Measurements from ENCODE around the gene DFFA.
"Not testable (repeated sequence)": the region's sequence is repeated elsewhere in the genome, so short reads cannot be mapped to it uniquely, and the experiment has no call there.

DFFA gene, protein sequence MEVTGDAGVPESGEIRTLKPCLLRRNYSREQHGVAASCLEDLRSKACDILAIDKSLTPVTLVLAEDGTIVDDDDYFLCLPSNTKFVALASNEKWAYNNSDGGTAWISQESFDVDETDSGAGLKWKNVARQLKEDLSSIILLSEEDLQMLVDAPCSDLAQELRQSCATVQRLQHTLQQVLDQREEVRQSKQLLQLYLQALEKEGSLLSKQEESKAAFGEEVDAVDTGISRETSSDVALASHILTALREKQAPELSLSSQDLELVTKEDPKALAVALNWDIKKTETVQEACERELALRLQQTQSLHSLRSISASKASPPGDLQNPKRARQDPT

DNA sequence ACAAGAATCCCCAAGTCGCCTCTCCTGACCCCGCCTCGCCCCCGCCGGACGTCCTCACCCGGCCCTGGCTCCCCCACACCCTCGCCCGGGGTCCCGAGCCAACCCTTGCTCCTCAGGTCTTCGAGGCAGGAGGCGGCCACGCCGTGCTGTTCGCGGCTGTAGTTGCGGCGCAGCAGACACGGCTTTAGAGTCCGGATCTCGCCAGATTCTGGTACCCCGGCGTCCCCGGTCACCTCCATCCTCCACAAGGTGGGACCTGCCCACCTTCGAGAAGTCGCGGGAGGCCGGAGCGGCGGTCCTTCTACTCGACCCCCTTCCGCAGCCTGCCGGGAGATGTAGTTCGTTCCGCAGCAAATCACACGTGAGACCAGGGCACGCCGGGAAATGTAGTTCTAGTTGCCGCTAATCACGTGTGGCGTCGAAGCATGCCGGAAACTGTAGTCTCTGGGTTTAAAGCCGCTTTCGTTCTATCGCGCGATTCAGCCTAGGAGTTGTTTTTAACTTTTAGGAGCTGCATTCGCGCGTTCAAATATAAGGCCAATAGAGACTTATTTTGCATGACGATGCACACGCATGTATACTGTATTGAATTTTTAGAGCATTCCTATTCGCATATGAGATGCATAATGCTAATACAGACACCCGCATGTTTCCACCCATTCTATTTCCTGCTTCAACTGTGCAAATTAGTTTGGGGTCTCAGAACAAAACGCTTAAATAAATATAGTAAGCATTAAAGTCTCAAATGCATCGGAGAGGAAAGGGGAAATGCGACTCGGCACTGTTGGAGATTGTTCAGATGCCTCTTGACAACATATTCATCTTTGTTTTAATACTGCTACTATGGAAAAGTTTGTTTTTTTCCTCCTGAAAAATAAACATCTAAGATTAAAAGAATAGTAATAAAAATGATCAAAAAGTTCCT is at the start of gene DFFA:
DFFA (minus strand) TSS at position 310 of the 925 bp plus-strand sequence; CDS start at position 239, 71 bp downstream.
- DNase-seq, result peak; percentile 96

DNA sequence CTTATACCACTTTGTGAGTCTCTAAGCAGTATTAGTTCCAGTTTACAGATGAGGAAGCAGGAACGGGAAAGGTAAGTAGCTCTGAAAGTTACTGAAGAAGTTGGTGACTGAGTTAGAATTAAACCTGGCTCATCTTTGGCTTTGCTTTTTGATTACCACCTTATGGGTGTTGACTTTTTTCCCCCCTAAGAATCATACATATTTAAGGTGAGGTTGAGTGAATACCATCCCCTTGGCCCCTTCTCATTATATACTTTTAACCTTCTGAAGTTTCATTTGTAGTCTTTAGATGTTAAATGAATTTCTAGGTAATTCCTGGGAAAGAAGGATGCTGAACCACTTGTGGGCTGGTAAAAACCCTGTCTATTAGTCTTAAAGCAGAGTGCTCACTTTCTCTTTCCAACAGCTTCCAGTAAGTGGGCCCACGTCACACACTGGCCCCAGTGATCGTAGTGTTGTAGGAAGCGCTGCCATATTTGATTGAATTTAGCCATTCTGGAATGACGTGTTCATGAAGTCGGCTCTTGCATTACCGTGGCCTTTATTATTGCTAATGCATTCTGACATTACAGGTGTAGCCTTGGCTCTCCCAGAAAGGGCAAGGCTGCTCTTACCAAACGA is 49.3 kb upstream of the DFFA start:
- no peak for DNase-seq

DNA sequence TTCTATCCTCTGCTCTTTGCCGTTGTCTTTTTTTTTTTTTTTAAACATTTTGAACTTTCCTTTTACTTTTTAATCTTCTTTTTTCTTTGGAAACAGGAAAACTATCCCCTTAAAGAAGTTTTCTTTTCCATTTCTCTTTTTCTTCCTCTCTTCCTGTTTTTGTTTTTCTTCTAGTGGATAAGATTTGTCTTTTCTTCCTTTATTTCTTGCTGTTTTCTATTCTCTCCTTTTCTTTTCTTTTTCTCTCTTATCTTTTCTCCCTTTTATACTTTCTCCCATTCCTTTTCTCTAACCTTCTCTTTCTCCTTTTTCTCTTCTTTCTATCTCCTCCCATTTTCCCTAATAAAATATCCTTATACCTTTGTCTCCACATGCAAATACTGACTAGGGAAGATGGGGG is 48.6 kb upstream of the DFFA start:
- DNase-seq, result no peak

DNA sequence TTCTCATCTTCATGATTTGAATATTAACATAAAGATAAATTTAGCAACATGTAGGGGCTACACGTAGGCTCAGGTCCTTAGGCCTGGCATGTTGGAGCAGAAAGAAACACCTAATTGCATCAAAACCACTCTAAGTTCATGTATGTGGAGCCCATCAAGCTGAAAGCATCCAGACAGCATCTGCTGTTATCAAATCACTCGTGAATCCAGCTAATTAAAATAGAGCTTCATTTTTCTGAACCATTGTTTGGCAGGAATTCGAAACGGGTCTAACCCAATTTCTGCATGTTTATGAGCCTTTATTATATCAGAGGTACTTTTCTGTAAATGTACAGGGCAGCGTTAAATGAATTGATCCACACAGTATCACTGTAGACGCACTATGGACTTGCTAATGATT is 48.2 kb upstream of the DFFA start:
- no peak for DNase-seq

DNA sequence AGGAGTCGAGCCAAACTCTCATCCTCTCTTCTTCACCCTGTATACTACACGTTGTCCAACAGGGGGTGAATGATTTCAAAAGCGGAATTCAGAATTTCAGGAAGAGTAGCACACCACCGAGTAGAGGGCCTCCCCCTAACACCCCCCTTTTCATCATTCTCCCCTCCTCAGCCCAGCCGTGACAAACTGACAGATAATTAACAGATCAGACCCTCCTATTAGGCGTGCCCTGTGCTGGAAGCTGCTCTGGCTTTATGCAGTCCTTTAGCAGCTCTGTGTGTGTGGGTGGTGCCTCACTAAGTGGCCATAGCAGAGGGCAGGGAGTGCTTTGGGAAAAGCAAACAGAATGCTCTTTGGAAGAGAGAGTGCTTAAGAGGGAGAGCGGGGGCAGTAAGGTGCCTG is 46.7 kb upstream of the DFFA start:
- DNase-seq, result peak; percentile 67

DNA sequence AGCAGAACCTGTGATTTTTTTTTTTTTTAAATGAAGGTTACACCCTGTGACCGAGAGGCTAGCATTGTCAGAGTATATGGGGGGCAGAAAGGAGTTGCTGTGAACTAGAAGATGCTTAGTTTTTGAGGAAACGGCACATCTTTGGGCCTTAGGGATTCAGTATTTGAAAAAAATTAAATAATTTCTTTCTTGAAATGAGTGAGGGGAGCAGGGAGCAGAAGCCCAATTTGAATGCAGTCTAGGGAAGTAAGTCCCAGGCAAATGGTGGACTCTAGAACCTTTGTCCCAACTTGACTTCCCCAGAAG is 45.3 kb upstream of the DFFA start:
- DNase-seq, result no peak

DNA sequence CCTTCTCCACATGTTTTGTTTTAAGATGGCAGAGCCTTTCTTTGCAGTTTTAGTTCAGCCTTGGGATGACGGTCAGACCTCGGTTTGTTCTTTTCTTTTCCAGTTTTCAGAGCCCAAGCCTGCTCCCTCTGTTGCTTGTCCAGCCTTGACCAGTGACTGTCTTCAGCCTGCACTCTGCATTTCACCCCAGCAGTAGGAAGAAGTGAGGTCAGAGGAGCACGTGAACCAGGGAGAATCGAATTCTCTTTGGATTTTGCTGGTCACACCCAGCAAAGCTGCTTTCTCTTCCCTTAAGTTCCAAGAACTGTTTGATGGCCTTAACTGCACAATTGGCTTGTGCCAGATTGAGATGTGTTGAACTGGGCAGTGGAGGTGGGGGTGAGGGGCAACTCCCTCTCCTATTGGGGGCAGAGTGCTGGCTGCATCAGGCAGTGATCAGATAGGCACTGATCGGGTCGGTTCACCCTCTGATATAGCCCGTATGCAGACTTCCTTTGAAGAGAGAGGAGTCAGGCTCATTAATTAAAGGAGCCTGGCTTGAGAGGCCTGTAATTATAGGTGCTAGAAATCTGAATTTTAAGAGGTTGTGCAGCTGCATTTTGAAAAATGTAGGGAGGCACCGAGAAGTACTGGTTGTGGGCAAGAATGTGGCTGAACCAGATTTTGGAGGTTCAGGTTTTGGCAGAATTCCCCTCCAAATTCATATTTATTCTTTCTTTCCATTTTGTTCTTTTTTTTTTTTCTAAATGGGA is 44.8 kb upstream of the DFFA start:
- no peak for DNase-seq

DNA sequence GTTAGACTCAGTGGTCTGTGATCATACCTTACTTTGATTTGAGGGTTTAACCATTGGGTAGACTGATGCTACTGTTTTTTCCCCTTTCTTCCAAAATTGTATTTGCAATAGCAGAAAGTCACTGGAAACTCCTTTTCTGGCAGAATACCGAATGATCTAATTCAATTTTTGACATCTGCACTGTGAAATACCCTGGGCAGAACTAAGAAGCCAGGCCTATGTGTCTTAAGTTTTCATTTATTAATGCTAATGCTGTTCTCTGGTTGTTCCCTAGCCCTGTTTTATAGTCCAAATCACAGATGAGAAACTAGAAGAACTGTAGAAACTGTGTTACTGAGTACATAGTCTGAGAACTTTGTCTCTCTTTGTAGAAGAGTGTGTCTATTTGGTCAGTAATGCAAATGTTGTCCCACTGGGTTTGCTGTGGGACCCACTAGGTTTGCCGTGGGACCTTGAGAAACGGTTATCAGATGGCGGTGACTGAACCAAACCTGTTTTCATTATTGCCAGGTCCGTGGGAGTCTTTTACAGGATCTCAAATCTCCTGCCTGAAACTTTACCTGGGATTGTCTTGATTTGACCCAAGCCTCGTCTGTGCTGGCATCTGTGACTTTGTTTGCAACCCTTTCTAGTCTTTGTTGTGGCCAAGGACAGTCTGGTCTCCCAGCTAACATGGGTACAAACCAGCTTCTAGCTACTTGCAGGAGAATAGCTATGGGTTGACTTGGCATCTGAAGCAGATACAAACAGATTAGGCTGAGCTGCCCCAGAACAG is 43.8 kb upstream of the DFFA start:
- DNase-seq, result no peak

DNA sequence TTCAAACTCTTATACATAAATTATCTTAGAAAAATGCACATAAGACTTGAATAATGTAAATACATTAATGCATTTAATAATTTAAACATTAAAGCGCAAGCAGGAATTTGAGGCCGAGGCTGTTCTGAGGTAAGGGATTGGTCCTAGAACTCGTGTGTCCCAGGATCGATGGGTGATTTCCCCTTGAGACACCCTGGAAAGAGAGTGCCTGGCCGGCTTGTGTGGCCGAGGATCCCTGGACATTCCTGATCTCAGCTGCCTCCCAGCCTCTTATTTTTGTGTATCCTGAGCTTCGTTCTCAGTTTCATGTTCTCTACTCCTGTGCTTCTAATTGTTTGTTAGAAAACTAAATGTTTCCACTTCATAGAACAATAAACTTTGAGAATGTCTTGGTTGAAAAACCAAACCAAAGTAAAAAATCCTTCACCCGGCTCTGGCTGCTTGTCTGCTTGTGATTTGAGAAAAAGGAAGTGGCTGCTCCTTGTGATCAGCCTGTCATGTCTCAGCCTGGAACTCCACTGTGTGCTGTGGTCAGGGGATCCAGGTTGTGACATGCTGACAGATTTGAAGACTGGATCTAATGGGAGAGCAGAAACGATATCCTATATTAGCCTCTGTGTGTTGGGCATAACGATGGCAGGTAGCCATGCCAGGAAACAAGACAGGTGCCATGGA is 43.1 kb upstream of the DFFA start:
- DNase-seq, result no peak

DNA sequence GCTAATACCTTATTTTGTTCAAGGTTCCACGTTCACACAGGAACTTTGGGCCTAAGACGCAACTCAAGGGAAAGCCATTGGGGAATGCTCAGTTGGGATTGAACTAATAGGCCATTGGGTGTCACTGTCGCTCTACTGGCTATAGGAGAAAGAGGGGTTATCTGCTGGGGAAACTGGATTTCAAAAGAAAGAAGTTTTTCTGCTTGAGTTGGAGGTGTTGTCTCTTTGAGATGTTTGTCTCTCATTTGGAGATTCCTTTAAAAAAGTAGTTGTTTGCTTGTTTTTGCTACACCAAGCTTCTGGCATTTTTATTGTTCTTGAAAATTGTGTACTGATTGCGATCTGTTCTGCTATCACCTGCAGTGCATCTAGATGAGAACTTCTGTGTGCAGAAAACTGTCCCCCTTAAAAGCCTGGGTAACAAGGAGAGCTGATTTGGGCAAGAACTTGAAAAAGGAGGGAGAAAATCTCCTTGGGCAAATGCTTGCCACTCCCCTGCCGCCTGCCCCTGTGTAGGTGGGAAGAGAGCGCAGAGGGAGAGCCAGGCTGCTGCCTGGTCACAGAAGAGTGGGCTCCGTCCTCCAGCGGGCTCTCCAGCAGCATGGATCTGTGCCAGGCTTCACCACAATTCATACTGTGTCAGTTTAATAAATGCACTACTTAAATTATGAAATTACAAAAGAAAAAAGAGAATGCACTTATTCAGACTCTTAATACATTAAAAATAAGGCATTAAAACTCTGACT is 42.3 kb upstream of the DFFA start:
- peak; percentile 69 for DNase-seq

DNA sequence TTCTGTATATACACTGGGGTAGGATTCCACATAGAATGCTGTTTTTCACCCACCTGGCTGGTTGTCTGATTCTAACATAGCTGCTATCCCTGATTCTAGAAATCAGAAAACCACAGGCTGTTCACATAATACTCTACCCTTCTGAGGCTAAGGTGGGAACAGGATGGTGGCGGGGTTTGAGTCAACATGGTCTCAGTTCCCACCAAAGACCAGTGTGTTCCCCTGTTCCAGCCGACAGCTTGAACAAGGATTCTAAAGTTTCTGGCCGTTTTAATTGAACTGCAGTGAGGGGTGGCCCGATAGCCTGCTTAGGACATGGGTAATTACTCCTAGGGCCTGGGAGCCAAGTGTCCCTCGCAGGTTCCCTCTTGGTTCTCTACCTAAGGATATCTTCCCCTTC is 40.9 kb upstream of the DFFA start:
- no peak for DNase-seq

DNA sequence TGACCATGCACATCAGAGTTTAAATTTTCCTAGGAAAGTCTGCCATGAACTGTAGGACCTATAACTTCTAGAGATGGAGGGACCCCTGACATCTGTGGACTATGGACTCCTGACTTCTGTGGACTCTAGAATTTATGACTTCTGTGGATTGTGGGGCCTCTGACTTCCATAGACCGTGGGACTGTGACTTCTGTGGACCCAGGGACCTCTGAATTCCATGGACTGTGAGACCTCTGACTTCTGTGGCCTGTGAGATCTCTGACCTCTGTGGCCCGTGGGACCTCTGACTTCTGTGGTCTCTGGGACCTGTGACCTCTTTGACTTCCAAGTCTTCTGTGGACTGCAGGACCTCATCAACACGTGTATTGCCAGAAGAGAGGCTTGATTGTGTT is 39.2 kb upstream of the DFFA start:
- no peak for DNase-seq

DNA sequence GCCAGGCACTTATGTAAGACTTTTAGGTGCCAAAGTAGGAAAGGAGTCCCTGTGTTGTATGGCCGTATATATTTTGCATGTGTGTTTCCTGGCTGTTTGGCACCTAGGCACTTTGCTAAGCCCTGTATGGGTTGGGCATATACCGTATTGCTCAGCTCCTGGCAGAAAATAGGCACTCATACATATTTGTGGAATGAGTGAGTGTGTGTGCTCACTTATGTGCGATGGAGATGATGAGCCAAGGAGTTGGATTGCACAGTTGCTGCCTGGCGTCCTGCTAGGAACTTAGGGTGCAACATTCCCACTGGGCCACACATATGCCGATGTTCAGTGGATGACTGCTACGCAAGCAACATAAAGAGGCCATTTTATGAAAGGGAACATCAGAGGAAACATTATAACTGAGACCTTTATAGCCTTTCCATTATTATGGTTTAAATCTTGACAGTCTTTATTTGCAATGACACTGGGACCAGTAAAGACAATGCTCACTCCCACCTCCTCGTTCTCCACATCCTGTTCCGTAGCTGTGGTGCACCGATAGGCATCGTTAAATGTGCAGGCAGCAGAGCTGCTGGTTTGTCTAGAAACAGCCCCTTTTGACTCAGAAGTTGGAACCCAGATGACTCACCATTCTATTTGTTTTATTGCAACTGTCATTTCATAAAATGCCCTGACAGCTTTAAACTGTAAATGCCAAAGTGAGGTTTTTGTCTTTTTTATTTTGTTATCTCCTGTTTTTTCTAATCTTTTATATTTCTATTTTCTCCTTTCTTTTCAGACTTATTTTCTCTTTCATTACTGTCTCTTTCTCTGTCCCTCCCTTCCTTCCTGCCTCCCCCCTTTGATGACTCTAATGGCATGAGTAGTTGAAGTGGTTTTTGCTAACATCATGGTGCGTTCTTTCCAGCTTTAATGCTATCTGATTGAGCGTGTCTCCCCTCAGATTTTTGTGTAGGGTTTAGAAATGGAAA is 38.5 kb upstream of the DFFA start:
- no peak for DNase-seq

DNA sequence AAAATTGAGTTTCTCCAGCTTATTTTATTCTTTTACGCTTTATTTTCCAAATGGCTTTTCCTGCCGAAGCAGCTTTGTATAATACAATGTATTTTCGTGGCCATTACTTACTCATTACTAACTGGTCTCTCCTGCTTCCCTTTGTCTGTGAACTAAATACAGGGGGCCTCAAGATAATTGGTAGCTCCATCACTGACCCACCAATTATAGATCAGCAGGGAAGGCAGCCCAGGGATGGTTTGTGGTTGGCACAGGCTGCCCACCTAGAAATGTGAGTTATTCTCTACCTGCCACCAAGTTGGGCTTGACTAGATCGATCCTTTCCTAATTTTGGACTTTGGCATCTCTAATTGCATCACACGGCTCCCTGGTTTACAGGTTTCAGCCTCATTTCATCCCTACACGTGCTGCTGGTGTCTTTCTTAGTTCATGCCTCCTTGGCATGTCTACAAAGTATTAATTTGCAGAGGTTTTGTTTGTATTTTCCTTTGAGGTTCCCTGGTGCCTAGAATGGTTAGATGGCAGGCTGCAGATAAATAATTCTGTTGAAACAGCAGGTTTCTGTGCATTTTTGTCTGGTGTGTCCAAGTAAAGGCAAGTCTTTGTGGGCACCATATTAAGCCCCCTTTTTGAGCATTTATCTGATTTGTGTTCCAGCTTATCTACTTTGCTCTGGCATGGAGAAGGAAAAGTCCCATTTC is 37.6 kb upstream of the DFFA start:
- DNase-seq, result peak; percentile 54

DNA sequence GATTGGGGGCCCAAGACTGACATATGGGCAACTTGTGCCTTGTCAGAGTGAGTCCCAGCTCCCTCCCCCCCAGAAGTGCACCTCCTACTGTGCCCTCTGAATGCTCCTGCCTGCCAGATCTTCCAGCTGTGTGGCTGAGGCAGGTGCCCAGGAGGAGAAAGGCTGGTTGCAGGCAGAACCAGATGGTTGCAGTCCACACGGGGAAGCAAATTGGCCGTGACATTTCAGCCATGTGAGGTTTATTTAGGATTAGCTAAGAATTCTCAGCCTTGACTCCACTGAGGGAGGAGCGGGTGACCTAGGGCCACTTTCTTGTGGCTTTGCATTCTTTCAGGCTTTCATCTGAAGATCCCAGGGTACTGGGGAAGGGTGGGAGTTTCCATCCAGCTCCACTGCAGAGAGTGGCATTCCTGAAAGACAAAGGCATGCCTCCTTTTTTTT is 36.2 kb upstream of the DFFA start:
- DNase-seq, result peak; percentile 68

DNA sequence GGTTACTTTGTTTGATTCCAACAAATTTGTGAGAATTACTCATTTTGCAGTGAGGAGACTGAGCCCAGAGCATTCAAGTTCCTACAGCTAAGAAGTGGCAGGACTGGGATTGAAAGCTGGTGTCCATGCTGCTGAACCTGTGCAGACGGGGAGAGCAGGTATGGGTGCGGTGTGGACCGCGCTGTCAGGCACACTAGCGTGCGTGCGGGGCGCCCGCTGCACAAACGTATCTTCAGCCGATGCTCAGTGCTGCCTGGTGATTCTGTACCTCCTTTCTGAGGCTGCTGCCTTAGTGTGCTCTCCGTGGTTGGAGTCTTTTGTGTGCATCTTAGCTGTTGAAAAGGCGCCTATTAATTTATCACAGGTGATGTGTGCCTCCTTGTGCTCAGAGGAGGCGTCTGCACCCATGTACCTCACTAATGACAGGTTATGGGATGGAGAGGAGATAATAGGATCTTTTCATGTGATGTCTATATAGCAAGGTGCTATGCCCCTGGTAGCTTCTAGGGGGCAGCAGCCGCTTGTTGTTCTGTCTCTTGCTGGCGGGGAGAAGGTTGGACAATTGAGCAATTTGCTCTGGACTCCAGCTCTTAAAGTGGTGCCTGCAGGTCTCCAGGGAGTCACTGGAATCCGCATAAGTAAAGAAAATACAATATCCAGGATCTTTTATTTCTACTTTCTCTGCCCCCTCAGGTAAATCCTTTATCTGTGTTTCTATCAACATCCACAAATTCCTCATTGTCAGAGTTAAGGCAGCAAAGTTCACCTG is 35.0 kb upstream of the DFFA start:
- DNase-seq, result peak; percentile 74

DNA sequence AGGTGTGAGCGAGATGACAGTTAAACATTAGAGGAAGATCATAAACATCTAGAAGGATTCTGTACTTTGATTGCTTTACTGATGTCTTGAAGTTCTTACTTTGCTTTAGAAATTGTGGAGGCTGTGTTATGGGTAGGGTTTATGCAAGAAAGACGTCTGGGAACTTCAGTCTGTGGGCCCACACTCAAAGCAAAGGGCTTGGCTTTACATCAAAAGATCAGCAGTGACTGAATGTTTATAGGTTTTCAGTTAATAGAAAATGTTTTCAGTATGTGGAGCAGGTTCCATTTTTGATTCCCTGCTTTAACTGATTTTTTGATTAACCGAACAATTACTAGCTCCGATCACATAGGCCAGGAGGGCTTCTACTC is 34.3 kb upstream of the DFFA start:
- no peak for DNase-seq

DNA sequence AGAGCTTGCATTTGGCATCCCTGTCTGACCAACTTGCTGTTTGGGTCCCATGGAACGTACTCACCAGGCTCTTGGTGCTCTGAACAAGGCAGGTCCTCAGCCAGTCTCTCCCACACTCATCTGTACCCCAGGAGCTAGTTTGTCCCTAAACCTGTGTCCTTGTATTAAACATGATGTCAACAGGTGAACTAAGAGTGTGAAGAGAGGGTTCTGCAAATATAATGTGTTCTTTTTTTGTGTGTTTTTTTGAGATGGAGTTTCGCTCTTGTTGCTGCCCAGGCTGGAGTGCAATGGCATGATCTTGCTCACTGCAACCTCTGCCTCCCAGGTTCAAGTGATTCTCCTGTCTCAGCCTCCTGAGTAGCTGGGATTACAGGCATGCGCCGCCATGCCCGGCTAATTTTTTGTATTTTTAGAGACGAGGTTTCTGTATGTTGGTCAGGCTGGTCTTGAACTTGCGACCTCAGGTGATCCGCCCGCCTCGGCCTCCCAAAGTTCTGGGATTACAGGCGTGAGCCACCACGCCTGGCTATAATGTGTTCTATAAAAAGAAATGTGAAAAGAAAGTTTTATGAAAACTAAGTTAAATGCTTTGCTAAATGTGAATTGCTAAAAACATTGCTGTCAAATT is 33.8 kb upstream of the DFFA start:
- not testable (repeated sequence) for DNase-seq

All from retina (tissue), 1 donor.